OCI-LY1 (cell line): ENCODE measurements around the gene ANK3.

ENCODE experiments used
- H2AFZ ChIP-seq: fragments of 200-600 bp; sonication (generic), shearing (Covaris generic); 2 replicates; pipeline ENCODE4 v1.6.0; 2014; ENCODE audit warnings: antibody characterized with exemption, mild to moderate bottlenecking, low read length
- H3F3A ChIP-seq: fragments of 200-600 bp; sonication (generic), shearing (Covaris generic); 2 replicates; pipeline ENCODE4 v1.6.0; 2014; ENCODE audit warnings: mild to moderate bottlenecking, antibody characterized with exemption, low read length, moderate library complexity; ENCODE audit not compliant: insufficient read depth
- H3K27ac ChIP-seq: fragments of 200-600 bp; sonication (generic); 2 replicates; pipeline ENCODE4 v1.5.1; 2014; ENCODE audit warnings: low read length, mixed run types, mild to moderate bottlenecking, low read depth; ENCODE audit not compliant: poor library complexity, severe bottlenecking
- H3K27me3 ChIP-seq: fragments of 200-600 bp; sonication (generic); 2 replicates; pipeline ENCODE4 v1.6.0; 2014; ENCODE audit warnings: antibody characterized with exemption, mild to moderate bottlenecking, low read length, moderate library complexity; ENCODE audit not compliant: insufficient read depth
- H3K36me3 ChIP-seq: fragments of 200-600 bp; sonication (generic); 2 replicates; pipeline ENCODE4 v1.6.1; 2014; ENCODE audit warnings: mild to moderate bottlenecking, antibody characterized with exemption, low read length, moderate library complexity, mixed read lengths; ENCODE audit not compliant: insufficient read depth
- H3K4me1 ChIP-seq: fragments of 200-600 bp; sonication (generic); 2 replicates; pipeline ENCODE4 v1.5.1; 2014; ENCODE audit warnings: mild to moderate bottlenecking, low read length, moderate library complexity; ENCODE audit not compliant: insufficient read depth, severe bottlenecking
- H3K4me2 ChIP-seq: fragments of 200-600 bp; sonication (generic), shearing (Covaris generic); 2 replicates; pipeline ENCODE4 v1.6.1; 2014; ENCODE audit warnings: low read length
- H3K4me3 ChIP-seq: fragments of 200-600 bp; sonication (generic); 2 replicates; pipeline ENCODE4 v1.5.1; 2014; ENCODE audit warnings: low read length, low read depth, mild to moderate bottlenecking, mixed read lengths; ENCODE audit not compliant: poor library complexity, severe bottlenecking
- H3K79me2 ChIP-seq: fragments of 200-600 bp; shearing (Covaris generic); 2 replicates; pipeline ENCODE4 v1.6.1; 2016; ENCODE audit warnings: mixed run types, low read length, mixed read lengths; ENCODE audit not compliant: insufficient read depth
- H3K9ac ChIP-seq: fragments of 200-600 bp; sonication (generic), shearing (Covaris generic); 2 replicates; pipeline ENCODE4 v1.6.1; 2014; ENCODE audit warnings: mild to moderate bottlenecking, low read length, mixed read lengths
- H3K9me2 ChIP-seq: fragments of 200-600 bp; sonication (generic), shearing (Covaris generic); 2 replicates; pipeline ENCODE4 v1.6.1; 2014; ENCODE audit warnings: low read depth, mild to moderate bottlenecking, low read length, mixed read lengths
- H3K9me3 ChIP-seq: fragments of 200-600 bp; shearing (Covaris generic); 2 replicates; pipeline ENCODE4 v1.6.1; 2014; ENCODE audit warnings: low read length, mixed read lengths
- H4K20me1 ChIP-seq: fragments of 200-600 bp; sonication (generic), shearing (Covaris generic); 2 replicates; pipeline ENCODE4 v1.6.0; 2016; ENCODE audit warnings: mild to moderate bottlenecking, low read length; ENCODE audit not compliant: insufficient read depth
- CTCF ChIP-seq: fragments of 200-600 bp; sonication (generic), shearing (Covaris generic); IDR thresholded peaks from 2 replicates; pipeline ENCODE4 v1.5.1; 2017; ENCODE audit warnings: mild to moderate bottlenecking, antibody characterized with exemption, low read length, moderate library complexity, mixed read lengths
- EZH2 ChIP-seq: fragments of 200-600 bp; sonication (generic), shearing (Covaris generic); IDR thresholded peaks from 2 replicates; pipeline ENCODE4 v1.8.0; 2017; ENCODE audit warnings: borderline replicate concordance, mixed run types, mild to moderate bottlenecking, antibody characterized with exemption, low read length, moderate library complexity, mixed read lengths

ANK3 gene

GRCh38 chr10:60006062-60006461 lies 383.6 kb downstream of the ANK3 start:
- no peak for TF ChIP-seq CTCF
- TF ChIP-seq EZH2: no peak
- Histone ChIP-seq H2AFZ (no peak overlapping the region), H3K79me2 (no peaks in the 10 kb centered on the region), H4K20me1 (no peaks in the 10 kb centered on the region), H3K9me3 (no peaks in the 10 kb centered on the region), H3K4me1 (peaks cover 9% of the 10 kb centered on the region), H3K36me3 (no peaks in the 10 kb centered on the region), H3F3A (no peaks in the 10 kb centered on the region), H3K27me3 (no peaks in the 10 kb centered on the region), H3K27ac (no peak overlapping the region), H3K4me3 (no peak overlapping the region), H3K9ac (no peak overlapping the region), H3K9me2 (no peaks in the 10 kb centered on the region), H3K4me2 (no peak overlapping the region)

- Histone ChIP-seq H3K4me2 (no peak overlapping the region), H3K4me3 (no peak overlapping the region), H4K20me1 (no peaks in the 10 kb centered on the region), H3K9ac (no peak overlapping the region), H3K9me3 (no peaks in the 10 kb centered on the region), H3K27me3 (no peaks in the 10 kb centered on the region), H3F3A (no peaks in the 10 kb centered on the region), H3K27ac (no peak overlapping the region), H3K79me2 (no peaks in the 10 kb centered on the region), H3K9me2 (no peaks in the 10 kb centered on the region), H3K36me3 (no peaks in the 10 kb centered on the region), H2AFZ (no peak overlapping the region), H3K4me1 (no peaks in the 10 kb centered on the region)
- TF ChIP-seq CTCF: no peak
- no peak for TF ChIP-seq EZH2
Observed at GRCh38 chr10:60003651-60004523, 385.8 kb downstream of the ANK3 start.

GRCh38 chr10:60000747-60001146 lies 388.9 kb downstream of the ANK3 start:
- Histone ChIP-seq H3K9me2 (no peaks in the 10 kb centered on the region), H3K9me3 (no peaks in the 10 kb centered on the region), H3K27ac (no peak overlapping the region), H3K4me2 (no peak overlapping the region), H3F3A (no peaks in the 10 kb centered on the region), H4K20me1 (no peaks in the 10 kb centered on the region), H3K79me2 (no peaks in the 10 kb centered on the region), H3K36me3 (no peaks in the 10 kb centered on the region), H3K9ac (no peak overlapping the region), H3K4me1 (no peaks in the 10 kb centered on the region), H3K27me3 (no peaks in the 10 kb centered on the region), H2AFZ (no peak overlapping the region), H3K4me3 (no peak overlapping the region)
- TF ChIP-seq CTCF (no peak), EZH2 (no peak)
